Body of pancreas (tissue), 4 donors: Measurements from ENCODE around the gene INTS3.

Source experiments
- CTCF ChIP-seq, 7 experiments: fragments of 450-650 bp in 4 of 7; fragments of 200-600 bp in 3 of 7; sonication (generic) in 3 of 7; IDR thresholded peaks; one replicate each; pipeline ENCODE4 v1.5.1; 2016 to 2019; ENCODE audit warnings: antibody characterized with exemption in 7 of 7
- POLR2A ChIP-seq, 3 donors: fragments of 450-650 bp; IDR thresholded peaks; one replicate each; pipeline ENCODE4 v1.6.1; 2016; ENCODE audit warnings: antibody characterized with exemption in 3 of 3, mild to moderate bottlenecking in 2 of 3

GRCh38 chr1:153764310-153764709 lies 36.5 kb downstream of the INTS3 start:
- TF ChIP-seq CTCF (IDR thresholded peaks at IDR 0.05) (no peak), POLR2A (IDR thresholded peaks at IDR 0.05) (no peak)
